ENCODE data around the gene SEC61A1.

Gene SEC61A1

DNA sequence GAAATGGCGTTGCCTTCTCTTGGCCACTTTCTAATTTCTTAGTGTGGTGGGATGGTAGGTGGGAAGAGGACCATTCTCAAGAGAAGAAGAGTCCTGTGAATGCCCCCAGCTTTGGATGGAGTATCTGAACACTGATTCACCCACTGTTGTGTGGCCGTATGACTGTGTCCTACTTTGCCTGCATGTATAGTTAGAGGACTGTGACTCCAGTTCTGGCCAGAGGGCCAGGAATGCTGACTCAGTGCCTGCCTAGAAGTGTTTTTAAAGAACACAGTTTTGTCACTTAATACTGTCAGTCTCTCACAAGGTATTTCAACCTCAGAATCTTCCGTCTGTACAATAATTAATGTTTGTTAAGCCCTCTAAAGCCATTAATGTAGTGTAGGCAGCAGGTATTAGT lies 2.1 kb downstream of the SEC61A1 start:
- no peak for TF ChIP-seq ZNF302 (tag by site-specific recombination; IDR thresholded peaks at IDR 0.05; ENCODE audit: low read depth)
- no peak for TF ChIP-seq ZNF266 (tag by site-specific recombination; IDR thresholded peaks at IDR 0.05; ENCODE audit: low read depth)
- TF ChIP-seq ZNF280C (tag by site-specific recombination; IDR thresholded peaks at IDR 0.05) = no peak
- TF ChIP-seq, protein P1, sequence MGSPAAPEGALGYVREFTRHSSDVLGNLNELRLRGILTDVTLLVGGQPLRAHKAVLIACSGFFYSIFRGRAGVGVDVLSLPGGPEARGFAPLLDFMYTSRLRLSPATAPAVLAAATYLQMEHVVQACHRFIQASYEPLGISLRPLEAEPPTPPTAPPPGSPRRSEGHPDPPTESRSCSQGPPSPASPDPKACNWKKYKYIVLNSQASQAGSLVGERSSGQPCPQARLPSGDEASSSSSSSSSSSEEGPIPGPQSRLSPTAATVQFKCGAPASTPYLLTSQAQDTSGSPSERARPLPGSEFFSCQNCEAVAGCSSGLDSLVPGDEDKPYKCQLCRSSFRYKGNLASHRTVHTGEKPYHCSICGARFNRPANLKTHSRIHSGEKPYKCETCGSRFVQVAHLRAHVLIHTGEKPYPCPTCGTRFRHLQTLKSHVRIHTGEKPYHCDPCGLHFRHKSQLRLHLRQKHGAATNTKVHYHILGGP (tag by site-specific recombination; IDR thresholded peaks at IDR 0.05) = no peak
- no peak for TF ChIP-seq SALL2 (tag by site-specific recombination; IDR thresholded peaks at IDR 0.05; ENCODE audit: borderline replicate concordance)
- no peak for TF ChIP-seq ZNF549 (tag by site-specific recombination; IDR thresholded peaks at IDR 0.05)
- no peak for TF ChIP-seq ZNF398 (tag by site-specific recombination; IDR thresholded peaks at IDR 0.05)
- TF ChIP-seq ZNF660 (tag by site-specific recombination; IDR thresholded peaks at IDR 0.05) = no peak
- POLR2A ChIA-PET = no interaction called here
- CTCF ChIA-PET = interaction anchor here (0.6 to 0.8 kb wide), 2 partner anchors 466 to 554 kb away, joined by 3 read pairs; no protein-coding TSS in a partner anchor
- Histone ChIP-seq H3K4me3 (ENCODE audit: low read depth, low read length) (no peak overlapping the region; the same call in 1 of the 2 replicates), H3K9me3 (ENCODE audit: control insufficient read depth, insufficient read depth, low read depth, low read length) (no peaks in the 10 kb centered on the region), H3K36me3 (ENCODE audit: control insufficient read depth in 2 of 2, insufficient read depth in 1 of 2, low read length in 2 of 2) (peaks cover 18 to 61% of the 10 kb centered on the region in 2 experiments; a peak in 2 of 3 replicates), H3K4me1 (ENCODE audit: control insufficient read depth, insufficient read depth, low read length) (0 out of 2 replicates have a peak, but pooled peaks cover 4% of the 10 kb centered on the region), H3K27ac (ENCODE audit: extremely low read depth, low read depth, low read length) (no peak overlapping the region)

DNA sequence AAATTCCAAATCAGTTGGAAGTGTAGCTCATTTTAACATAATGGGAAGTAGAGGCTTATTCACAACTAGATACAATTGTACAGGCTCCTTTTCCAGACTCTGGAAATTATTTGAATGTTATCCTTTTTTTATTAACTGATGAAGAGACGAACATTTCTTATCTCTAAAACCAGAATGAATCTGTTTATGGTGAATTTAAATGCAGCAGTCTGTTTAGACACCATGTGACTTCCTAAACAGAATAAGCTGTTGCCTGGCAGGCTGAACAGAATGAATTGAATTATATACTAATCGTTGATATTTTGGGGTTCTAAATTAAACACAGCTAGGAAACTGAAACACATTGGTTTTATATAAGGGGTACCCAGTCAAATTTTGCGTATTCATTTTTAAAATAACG lies 4.0 kb downstream of the SEC61A1 start:
- Histone ChIP-seq H3K4me1 (ENCODE audit: control insufficient read depth, insufficient read depth, low read length) (0 out of 2 replicates have a peak, but pooled peaks cover 4% of the 10 kb centered on the region), H3K27ac (ENCODE audit: extremely low read depth, low read depth, low read length) (no peak overlapping the region), H3K4me3 (ENCODE audit: low read depth, low read length) (no peak overlapping the region), H3K36me3 (ENCODE audit: control insufficient read depth in 2 of 2, insufficient read depth in 1 of 2, low read length in 2 of 2) (peaks cover 18 to 80% of the 10 kb centered on the region in 2 experiments; a peak in 2 of 3 replicates), H3K9me3 (ENCODE audit: control insufficient read depth, insufficient read depth, low read depth, low read length) (no peaks in the 10 kb centered on the region)
- CTCF ChIA-PET = interaction anchor here (0.8 to 1.7 kb wide), 4 partner anchors 12 to 553 kb away, joined by 3 to 7 read pairs (median 3); no protein-coding TSS in a partner anchor
- TF ChIP-seq ZNF335 (tag by site-specific recombination; conservative IDR thresholded peaks at IDR 0.05) (no peak), KLF9 (tag by site-specific recombination; IDR thresholded peaks at IDR 0.05; ENCODE audit: low read depth) (no peak), ZNF155 (tag by site-specific recombination; IDR thresholded peaks at IDR 0.05) (no peak), KLF16 (tag by site-specific recombination; IDR thresholded peaks at IDR 0.05) (no peak), ZBTB49 (tag by site-specific recombination; IDR thresholded peaks at IDR 0.05; ENCODE audit: low read depth) (no peak), ZNF558 (tag by site-specific recombination; IDR thresholded peaks at IDR 0.05) (no peak)
- POLR2A ChIA-PET = interaction anchor here (1.0 kb wide), 1 partner anchor 11 kb away, joined by 4 read pairs; no protein-coding TSS in a partner anchor
